Measurements from ENCODE around the gene PALD1. TPM values are rescaled to one million over a fixed set of nuclear protein-coding genes. Genes with fewer than 3 reads are reported as not detected.

Gene PALD1
- total and polyA plus RNA-seq, 9 of the 15 experiments (the other 6 are each of a cell fraction or from before 2014, with no cell fraction given): 0.03 to 0.29 (median 0.09) TPM; not detected in 2

DNA sequence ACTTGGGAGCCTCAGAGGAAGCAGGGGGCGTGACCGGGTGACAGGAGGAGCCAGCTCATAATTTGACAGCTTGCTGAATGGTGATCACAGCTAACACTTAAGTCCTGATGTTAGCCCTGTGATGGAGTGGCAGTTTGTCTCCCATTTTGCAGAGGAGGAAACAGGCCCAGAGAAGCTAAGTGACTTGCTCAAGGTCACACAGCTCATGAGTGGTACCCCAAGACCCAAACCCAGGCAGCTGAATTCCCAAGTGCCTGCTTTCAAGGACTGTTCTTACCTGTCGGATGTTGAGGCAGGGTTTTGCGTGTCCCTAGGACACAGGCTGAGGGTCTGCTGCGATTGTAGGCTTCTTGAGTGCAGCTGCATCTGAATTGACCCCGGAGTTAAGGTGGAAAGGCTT, 51.7 kb downstream of the PALD1 start:
- H3K4me3 ChIP-seq: no peak overlapping the region
- no peak for ATAC-seq
- WGBS (ENCODE audit: insufficient coverage, low coverage, missing lambda C conversion rate): 18% methylated on average over 6 of the region's 6 CpGs
- in situ Hi-C loops (cut with MboI): loop anchor here (10.0 kb wide), 1 partner anchor 316 kb away; no protein-coding TSS in a partner anchor
- H3K9ac ChIP-seq (ENCODE audit: insufficient read depth in 1 of 2, low read depth in 2 of 2, low read length in 2 of 2): no peak overlapping the region
- H3K4me1 ChIP-seq (replicated peaks in 1 of 2; ENCODE audit: control insufficient read depth in 2 of 2, insufficient read depth in 2 of 2, low read length in 2 of 2): peaks cover 6 to 12% of the 10 kb centered on the region in 2 experiments; a peak in 2 of 5 replicates
- H4K20me1 ChIP-seq (replicated peaks; ENCODE audit: control insufficient read depth, insufficient read depth, low read length): no peaks in the 10 kb centered on the region; the same call in 1 of the 2 replicates
- H3K27ac ChIP-seq (ENCODE audit: extremely low read depth, low read depth, low read length): no peak overlapping the region
- no peaks in the 10 kb centered on the region for H3K9me3 ChIP-seq (replicated peaks; ENCODE audit: control insufficient read depth, insufficient read depth, low read depth, low read length)
- no peaks in the 10 kb centered on the region for H3K79me2 ChIP-seq (ENCODE audit: control insufficient read depth, insufficient read depth, low read length)
- no TSS peak for BruUV-seq (replicated peaks)
- H3K36me3 ChIP-seq (ENCODE audit: control insufficient read depth, insufficient read depth, low read length): no peaks in the 10 kb centered on the region
- no peak for FAIRE-seq
- CTCF ChIA-PET (ENCODE audit: low intra/inter-chr PET ratio): no interaction called here
- H2AFZ ChIP-seq (ENCODE audit: low read depth, low read length): no peak overlapping the region
- H3K4me2 ChIP-seq (ENCODE audit: insufficient read depth, low read length): no peak overlapping the region
- no peak for DNase-seq (ENCODE audit: extremely low read depth in 1 of 4, low spot score in 3 of 4)
- POLR2A ChIA-PET: interaction anchor here (0.6 to 1.1 kb wide), 4 partner anchors 27 to 757 kb away, joined by 3 to 4 read pairs (median 3); no protein-coding TSS in a partner anchor
- no peaks in the 10 kb centered on the region for H3K9me1 ChIP-seq (ENCODE audit: control insufficient read depth, insufficient read depth, low read length)
- peaks cover 4 to 46% of the 10 kb centered on the region in 2 experiments; a peak in 4 of 5 replicates for H3K27me3 ChIP-seq (ENCODE audit: control insufficient read depth in 2 of 2, insufficient read depth in 2 of 2, low read length in 2 of 2)
- intact Hi-C loops (cut with micrococcal nuclease): loop anchor here (10.0 kb wide), 1 partner anchor 306 kb away; no protein-coding TSS in a partner anchor
- TF ChIP-seq SOX6 (IDR thresholded peaks at IDR 0.05) (no peak), L3MBTL2 (IDR thresholded peaks at IDR 0.05) (no peak), KDM1A (IDR thresholded peaks at IDR 0.05) (peak in 1 of 2 experiments; percentile 56; a peak in 3 of 4 replicates), CBX3 (IDR thresholded peaks at IDR 0.05; ENCODE audit: borderline replicate concordance in 1 of 2, low read length in 2 of 2) (no peak), KLF13 (tag; IDR thresholded peaks at IDR 0.05; ENCODE audit: borderline replicate concordance, low read depth) (no peak), TAF1 (IDR thresholded peaks at IDR 0.05; ENCODE audit: control insufficient read depth, extremely low read depth, insufficient read depth, low read length, severe bottlenecking) (no peak), ARNT (IDR thresholded peaks at IDR 0.05) (no peak), NCOA4 (IDR thresholded peaks at IDR 0.05; ENCODE audit: partially characterized antibody) (no peak), CBFA2T2 (conservative IDR thresholded peaks at IDR 0.05) (no peak)
- TF ChIP-seq, protein P1, sequence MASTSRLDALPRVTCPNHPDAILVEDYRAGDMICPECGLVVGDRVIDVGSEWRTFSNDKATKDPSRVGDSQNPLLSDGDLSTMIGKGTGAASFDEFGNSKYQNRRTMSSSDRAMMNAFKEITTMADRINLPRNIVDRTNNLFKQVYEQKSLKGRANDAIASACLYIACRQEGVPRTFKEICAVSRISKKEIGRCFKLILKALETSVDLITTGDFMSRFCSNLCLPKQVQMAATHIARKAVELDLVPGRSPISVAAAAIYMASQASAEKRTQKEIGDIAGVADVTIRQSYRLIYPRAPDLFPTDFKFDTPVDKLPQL (IDR thresholded peaks at IDR 0.05; ENCODE audit: extremely low read depth, insufficient read length): no peak
- TF ChIP-seq, protein P2, sequence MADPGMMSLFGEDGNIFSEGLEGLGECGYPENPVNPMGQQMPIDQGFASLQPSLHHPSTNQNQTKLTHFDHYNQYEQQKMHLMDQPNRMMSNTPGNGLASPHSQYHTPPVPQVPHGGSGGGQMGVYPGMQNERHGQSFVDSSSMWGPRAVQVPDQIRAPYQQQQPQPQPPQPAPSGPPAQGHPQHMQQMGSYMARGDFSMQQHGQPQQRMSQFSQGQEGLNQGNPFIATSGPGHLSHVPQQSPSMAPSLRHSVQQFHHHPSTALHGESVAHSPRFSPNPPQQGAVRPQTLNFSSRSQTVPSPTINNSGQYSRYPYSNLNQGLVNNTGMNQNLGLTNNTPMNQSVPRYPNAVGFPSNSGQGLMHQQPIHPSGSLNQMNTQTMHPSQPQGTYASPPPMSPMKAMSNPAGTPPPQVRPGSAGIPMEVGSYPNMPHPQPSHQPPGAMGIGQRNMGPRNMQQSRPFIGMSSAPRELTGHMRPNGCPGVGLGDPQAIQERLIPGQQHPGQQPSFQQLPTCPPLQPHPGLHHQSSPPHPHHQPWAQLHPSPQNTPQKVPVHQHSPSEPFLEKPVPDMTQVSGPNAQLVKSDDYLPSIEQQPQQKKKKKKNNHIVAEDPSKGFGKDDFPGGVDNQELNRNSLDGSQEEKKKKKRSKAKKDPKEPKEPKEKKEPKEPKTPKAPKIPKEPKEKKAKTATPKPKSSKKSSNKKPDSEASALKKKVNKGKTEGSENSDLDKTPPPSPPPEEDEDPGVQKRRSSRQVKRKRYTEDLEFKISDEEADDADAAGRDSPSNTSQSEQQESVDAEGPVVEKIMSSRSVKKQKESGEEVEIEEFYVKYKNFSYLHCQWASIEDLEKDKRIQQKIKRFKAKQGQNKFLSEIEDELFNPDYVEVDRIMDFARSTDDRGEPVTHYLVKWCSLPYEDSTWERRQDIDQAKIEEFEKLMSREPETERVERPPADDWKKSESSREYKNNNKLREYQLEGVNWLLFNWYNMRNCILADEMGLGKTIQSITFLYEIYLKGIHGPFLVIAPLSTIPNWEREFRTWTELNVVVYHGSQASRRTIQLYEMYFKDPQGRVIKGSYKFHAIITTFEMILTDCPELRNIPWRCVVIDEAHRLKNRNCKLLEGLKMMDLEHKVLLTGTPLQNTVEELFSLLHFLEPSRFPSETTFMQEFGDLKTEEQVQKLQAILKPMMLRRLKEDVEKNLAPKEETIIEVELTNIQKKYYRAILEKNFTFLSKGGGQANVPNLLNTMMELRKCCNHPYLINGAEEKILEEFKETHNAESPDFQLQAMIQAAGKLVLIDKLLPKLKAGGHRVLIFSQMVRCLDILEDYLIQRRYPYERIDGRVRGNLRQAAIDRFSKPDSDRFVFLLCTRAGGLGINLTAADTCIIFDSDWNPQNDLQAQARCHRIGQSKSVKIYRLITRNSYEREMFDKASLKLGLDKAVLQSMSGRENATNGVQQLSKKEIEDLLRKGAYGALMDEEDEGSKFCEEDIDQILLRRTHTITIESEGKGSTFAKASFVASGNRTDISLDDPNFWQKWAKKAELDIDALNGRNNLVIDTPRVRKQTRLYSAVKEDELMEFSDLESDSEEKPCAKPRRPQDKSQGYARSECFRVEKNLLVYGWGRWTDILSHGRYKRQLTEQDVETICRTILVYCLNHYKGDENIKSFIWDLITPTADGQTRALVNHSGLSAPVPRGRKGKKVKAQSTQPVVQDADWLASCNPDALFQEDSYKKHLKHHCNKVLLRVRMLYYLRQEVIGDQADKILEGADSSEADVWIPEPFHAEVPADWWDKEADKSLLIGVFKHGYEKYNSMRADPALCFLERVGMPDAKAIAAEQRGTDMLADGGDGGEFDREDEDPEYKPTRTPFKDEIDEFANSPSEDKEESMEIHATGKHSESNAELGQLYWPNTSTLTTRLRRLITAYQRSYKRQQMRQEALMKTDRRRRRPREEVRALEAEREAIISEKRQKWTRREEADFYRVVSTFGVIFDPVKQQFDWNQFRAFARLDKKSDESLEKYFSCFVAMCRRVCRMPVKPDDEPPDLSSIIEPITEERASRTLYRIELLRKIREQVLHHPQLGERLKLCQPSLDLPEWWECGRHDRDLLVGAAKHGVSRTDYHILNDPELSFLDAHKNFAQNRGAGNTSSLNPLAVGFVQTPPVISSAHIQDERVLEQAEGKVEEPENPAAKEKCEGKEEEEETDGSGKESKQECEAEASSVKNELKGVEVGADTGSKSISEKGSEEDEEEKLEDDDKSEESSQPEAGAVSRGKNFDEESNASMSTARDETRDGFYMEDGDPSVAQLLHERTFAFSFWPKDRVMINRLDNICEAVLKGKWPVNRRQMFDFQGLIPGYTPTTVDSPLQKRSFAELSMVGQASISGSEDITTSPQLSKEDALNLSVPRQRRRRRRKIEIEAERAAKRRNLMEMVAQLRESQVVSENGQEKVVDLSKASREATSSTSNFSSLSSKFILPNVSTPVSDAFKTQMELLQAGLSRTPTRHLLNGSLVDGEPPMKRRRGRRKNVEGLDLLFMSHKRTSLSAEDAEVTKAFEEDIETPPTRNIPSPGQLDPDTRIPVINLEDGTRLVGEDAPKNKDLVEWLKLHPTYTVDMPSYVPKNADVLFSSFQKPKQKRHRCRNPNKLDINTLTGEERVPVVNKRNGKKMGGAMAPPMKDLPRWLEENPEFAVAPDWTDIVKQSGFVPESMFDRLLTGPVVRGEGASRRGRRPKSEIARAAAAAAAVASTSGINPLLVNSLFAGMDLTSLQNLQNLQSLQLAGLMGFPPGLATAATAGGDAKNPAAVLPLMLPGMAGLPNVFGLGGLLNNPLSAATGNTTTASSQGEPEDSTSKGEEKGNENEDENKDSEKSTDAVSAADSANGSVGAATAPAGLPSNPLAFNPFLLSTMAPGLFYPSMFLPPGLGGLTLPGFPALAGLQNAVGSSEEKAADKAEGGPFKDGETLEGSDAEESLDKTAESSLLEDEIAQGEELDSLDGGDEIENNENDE (IDR thresholded peaks at IDR 0.05; ENCODE audit: low read depth, low read length): no peak
